Heart right ventricle (tissue), 16 donors: ENCODE measurements around the gene GMDS. TPM values are rescaled to one million over a fixed set of nuclear protein-coding genes. Genes with fewer than 3 reads are reported as not detected.

Experiments used
- ATAC-seq, 8 donors: fragments of 200-7000 bp; cut with Tn5 transposase; one replicate each; pipeline ENCODE4 v1.9.1; 2020; ENCODE audit warnings: mild to moderate bottlenecking in 8 of 8, moderate library complexity in 8 of 8, moderate number of reproducible peaks in 1 of 8
- DNase-seq, 2 donors: peaks; one replicate each; pipeline ENCODE4 v3.0.0-alpha.2; 2020
- H3K27ac ChIP-seq, 10 donors: fragments of 200-600 bp; sonication (generic) in 2 of 10; one replicate each; pipeline versions ENCODE4 v1.5.0 to v1.8.0; 2020 to 2022; ENCODE audit warnings: mild to moderate bottlenecking in 3 of 10
- H3K27me3 ChIP-seq, 7 donors: fragments of 200-600 bp; one replicate each; pipeline ENCODE4 v1.8.0; 2021 to 2022; ENCODE audit warnings: mild to moderate bottlenecking in 2 of 7
- H3K36me3 ChIP-seq, 9 donors: fragments of 200-600 bp; sonication (generic) in 1 of 9; one replicate each; pipeline versions ENCODE4 v1.5.0 to v1.8.0; 2020 to 2022; ENCODE audit warnings: mild to moderate bottlenecking in 2 of 9
- H3K4me1 ChIP-seq, 9 donors: fragments of 200-600 bp; sonication (generic) in 1 of 9; one replicate each; pipeline versions ENCODE4 v1.5.0 to v1.8.0; 2020 to 2022; ENCODE audit warnings: mild to moderate bottlenecking in 4 of 9
- H3K4me3 ChIP-seq, 10 donors: fragments of 200-600 bp; sonication (generic) in 2 of 10; one replicate each; pipeline versions ENCODE4 v1.5.0 to v1.8.0; 2020 to 2022; ENCODE audit warnings: mild to moderate bottlenecking in 7 of 10, moderate library complexity in 2 of 10
- H3K9me3 ChIP-seq, 11 donors: fragments of 200-600 bp in 10 of 11; sonication (generic) in 2 of 11; one replicate each; pipeline versions ENCODE4 v1.5.0 to v1.8.0; 2013 to 2022; ENCODE audit warnings: mild to moderate bottlenecking in 2 of 11, control low read depth in 1 of 11, moderate library complexity in 1 of 11
- CTCF ChIP-seq, 9 donors: fragments of 200-600 bp; sonication (generic) in 2 of 9; IDR thresholded peaks; one replicate each; pipeline versions ENCODE4 v1.5.0 to v1.8.0; 2021 to 2022; ENCODE audit warnings: antibody characterized with exemption in 9 of 9, mild to moderate bottlenecking in 5 of 9, moderate library complexity in 1 of 9
- WGBS, 2 donors: extraction: QIAGEN DNeasy Blood & Tissue Kit; methylation state at CpG; one replicate each; pipeline ENCODE4 v1.1.7; 2013; ENCODE audit warnings: inconsistent platforms in 1 of 2; 5-methylcytosine and 5-hydroxymethylcytosine counted together
- intact Hi-C, 10 donors: fragments of 100-400 bp; cut with DNase I; formaldehyde crosslinking; loops; one replicate each; pipeline versions ENCODE4 v1.11.1 to v1.14.2; 2022
- polyA plus RNA-seq, 2 donors: library from polyadenylated mRNA; stranded (reverse); fragments of 200-250 nt; gene quantifications; one replicate each; pipeline ENCODE4 v1.2.3, GENCODE V29; 2013
- total RNA-seq, 10 donors: library from RNA; stranded (reverse); fragmentation: NEBNext Ultra II Directional in 3 of 10; extraction: Animal tissue kit (Norgen Biotek cat#: 25700) in 3 of 10; gene quantifications; one replicate each; pipeline versions ENCODE4 v1.2.1 to v1.2.4, GENCODE V29; 2021 to 2023
- donor health status: Arrhythmogenic right ventricular cardiomyopathy.
- donor health status: ischemic (EF 13 %, LVEDD 7.1; RV severe dilation, severe dysfunction).
- donor health status: healthy with polysubstance abuse.
- donor health status: DM: no; HTN: yes; CAD: no.
- donor health status: DM: no; HTN: no; CAD: no.
- donor health status: ischemic (EF 25% LVEDD 6.9; RV normal size, moderate dysfunction).
- donor health status: ischemic (EF 25% LVEDD 5.7; RV mildly dilated, moderate dysfunction).
- donor health status: healthy.
- donor health status: DM: yes; HTN: yes; CAD: no.
- donor health status: Ischemic cardiomyopathy.
- donor health status: ischemic (EF 35%, LVEDD 5.7; RV mildly dilated, moderate dysfunction).
- donor health status: nonischemic (EF 11% LVEDD 7.7; RV severe dilation, severe dysfunction).
- donor health status: DM: yes; HTN: yes; CAD: no.
- donor health status: PGD.
- donor health status: ischemic (EF 29% LVEDD 5.4; RV normal size, mild dysfunction).
- donor health status: nonischemic (EF 23%, LVEDD 6.1; RV moderate dilation, normal function).

GMDS gene
- total and polyA plus RNA-seq, 12 donors: 5.0 to 10.6 (median 6.9) TPM

GRCh38 chr6:1602049-1602713 lies 643.2 kb downstream of the GMDS start:
- intact Hi-C loops: loop anchor here in 7 of 10 donors (2.0 to 10.0 kb wide), 9 partner anchors 83 to 1035 kb away; no protein-coding TSS in a partner anchor
- WGBS, 2 donors: 95 to 97% methylated on average over 10 of the region's 10 CpGs
- Histone ChIP-seq H3K4me3 (no peak overlapping the region), H3K27ac (no peak overlapping the region), H3K9me3 (no peaks in the 10 kb centered on the region), H3K4me1 (peaks cover 3 to 24% (median 17%) of the 10 kb centered on the region in 9 donors), H3K36me3 (no peaks in the 10 kb centered on the region), H3K27me3 (peaks cover 16 to 97% (median 63%) of the 10 kb centered on the region in 7 donors)
- DNase-seq (no peak), ATAC-seq (no peak)
- no peak for TF ChIP-seq CTCF (IDR thresholded peaks at IDR 0.05)

- intact Hi-C loops: loop anchor here in 7 of 10 donors (2.0 to 10.0 kb wide), 9 partner anchors 83 to 1036 kb away; no protein-coding TSS in a partner anchor
- Histone ChIP-seq H3K27me3 (peaks cover 16 to 97% (median 55%) of the 10 kb centered on the region in 7 donors), H3K4me3 (no peak overlapping the region), H3K27ac (no peak overlapping the region), H3K9me3 (no peaks in the 10 kb centered on the region), H3K36me3 (no peaks in the 10 kb centered on the region), H3K4me1 (peaks cover 3 to 20% (median 17%) of the 10 kb centered on the region in 9 donors)
- no peak for DNase-seq
- WGBS, 2 donors: 41 to 51% methylated on average over 56 to 60 of the region's 60 CpGs
- ATAC-seq: no peak
- TF ChIP-seq CTCF (IDR thresholded peaks at IDR 0.05): no peak
Observed at GRCh38 chr6:1601158-1602048, 644.0 kb downstream of the GMDS start.

- H3K27ac ChIP-seq: no peak overlapping the region
- no peak for TF ChIP-seq CTCF (IDR thresholded peaks at IDR 0.05)
- ATAC-seq (no peak), DNase-seq (no peak)
- H3K27me3 ChIP-seq: peaks cover 11 to 97% (median 52%) of the 10 kb centered on the region in 7 donors
- intact Hi-C loops: loop anchor here in 7 of 10 donors (5.0 to 10.0 kb wide), 8 partner anchors 84 to 1037 kb away; no protein-coding TSS in a partner anchor
- peaks cover 3 to 25% (median 18%) of the 10 kb centered on the region in 9 donors for H3K4me1 ChIP-seq
- H3K9me3 ChIP-seq: no peaks in the 10 kb centered on the region
- H3K4me3 ChIP-seq: no peak overlapping the region
- WGBS, 2 donors: 68 to 69% methylated on average over 15 of the region's 15 CpGs
- H3K36me3 ChIP-seq: no peaks in the 10 kb centered on the region
Observed at GRCh38 chr6:1600764-1601157, 644.6 kb downstream of the GMDS start.

- ATAC-seq (no peak), DNase-seq (no peak)
- no peaks in the 10 kb centered on the region for H3K36me3 ChIP-seq
- no peaks in the 10 kb centered on the region for H3K9me3 ChIP-seq
- 72 to 76% methylated on average over 3 of the region's 3 CpGs for WGBS, 2 donors
- intact Hi-C loops: loop anchor here in 7 of 10 donors (5.0 to 10.0 kb wide), 8 partner anchors 85 to 1037 kb away; no protein-coding TSS in a partner anchor
- TF ChIP-seq CTCF (IDR thresholded peaks at IDR 0.05): no peak
- peaks cover 10 to 97% (median 52%) of the 10 kb centered on the region in 7 donors for H3K27me3 ChIP-seq
- peaks cover 3 to 25% (median 17%) of the 10 kb centered on the region in 9 donors for H3K4me1 ChIP-seq
- H3K4me3 ChIP-seq: no peak overlapping the region
- no peak overlapping the region for H3K27ac ChIP-seq
Observed at GRCh38 chr6:1600063-1600763, 645.2 kb downstream of the GMDS start.
